Neural progenitor cell (in vitro differentiated cells): ENCODE data around the gene GTF2IRD1.

Experiments used
- CTCF ChIP-seq: fragments of 200-600 bp; sonication (generic); IDR thresholded peaks from 2 replicates; pipeline ENCODE4 v1.5.1; 2017; ENCODE audit warnings: antibody characterized with exemption, mild to moderate bottlenecking
- EZH2 ChIP-seq: fragments of 200-600 bp; sonication (generic); IDR thresholded peaks from 2 replicates; pipeline ENCODE4 v1.6.1; 2017; ENCODE audit warnings: antibody characterized with exemption, mild to moderate bottlenecking, moderate library complexity
- EZH2phosphoT487 ChIP-seq: fragments of 200-600 bp; sonication (generic); IDR thresholded peaks from 2 replicates; pipeline ENCODE4 v1.6.1; 2017; ENCODE audit warnings: antibody characterized with exemption

GRCh38 chr7:74439541-74439940 is 14.2 kb upstream of the GTF2IRD1 start:
- TF ChIP-seq CTCF (no peak), EZH2 (no peak), EZH2phosphoT487 (no peak)
